Stimulated activated CD4-positive, alpha-beta T cell treated with anti-CD3 and anti-CD28 coated beads, Interleukin-4, amount 100 ng/mL, for 4 hours (primary cell): ENCODE measurements around the gene SCAMP1.
"Not testable (repeated sequence)": the region's sequence is repeated elsewhere in the genome, so short reads cannot be mapped to it uniquely, and the experiment has no call there.

ENCODE experiments used
- DNase-seq, 2 experiments: peaks; one replicate each; pipeline ENCODE4 v3.0.0-alpha.2; 2020

SCAMP1 gene

DNA sequence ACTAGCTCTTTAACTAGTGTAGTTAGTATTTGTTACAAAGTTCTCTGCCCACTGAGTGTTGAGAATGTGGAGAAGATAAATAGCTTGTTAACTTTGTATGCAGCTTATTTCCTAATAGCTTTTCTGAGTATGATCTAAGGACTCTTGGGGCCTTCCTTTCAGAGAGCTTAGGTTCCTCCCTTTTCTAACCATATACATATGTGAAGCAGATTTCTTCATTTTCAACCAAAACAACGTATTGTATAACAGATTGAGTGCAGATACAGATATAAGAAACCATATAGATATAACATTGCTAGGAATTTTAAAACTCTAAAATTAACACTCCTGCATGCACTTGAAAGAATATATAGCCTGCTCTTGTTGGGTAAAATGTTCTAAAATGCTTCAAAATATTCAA, 70.4 kb downstream of the SCAMP1 start:
- no peak for DNase-seq

DNA sequence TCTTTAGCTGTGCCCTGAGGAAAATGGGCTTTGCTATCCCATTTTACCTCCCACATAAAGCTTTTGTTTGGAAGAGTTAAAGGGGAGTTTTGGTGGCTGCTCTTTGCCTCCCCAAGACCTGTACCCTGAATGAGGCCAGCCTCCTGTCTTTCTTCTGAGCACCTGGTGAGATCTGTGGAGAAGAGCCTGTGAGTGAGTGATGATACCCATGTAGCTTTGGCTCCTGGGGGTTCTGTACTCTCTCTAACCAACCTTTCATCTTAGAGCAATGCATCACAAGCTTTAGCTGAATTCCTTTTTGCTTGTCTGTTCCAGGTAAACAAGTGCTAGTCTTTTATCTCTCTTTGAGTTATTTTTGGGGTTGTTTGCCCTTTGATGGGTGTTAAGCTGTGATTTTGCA, 73.6 kb downstream of the SCAMP1 start:
- no peak for DNase-seq

DNA sequence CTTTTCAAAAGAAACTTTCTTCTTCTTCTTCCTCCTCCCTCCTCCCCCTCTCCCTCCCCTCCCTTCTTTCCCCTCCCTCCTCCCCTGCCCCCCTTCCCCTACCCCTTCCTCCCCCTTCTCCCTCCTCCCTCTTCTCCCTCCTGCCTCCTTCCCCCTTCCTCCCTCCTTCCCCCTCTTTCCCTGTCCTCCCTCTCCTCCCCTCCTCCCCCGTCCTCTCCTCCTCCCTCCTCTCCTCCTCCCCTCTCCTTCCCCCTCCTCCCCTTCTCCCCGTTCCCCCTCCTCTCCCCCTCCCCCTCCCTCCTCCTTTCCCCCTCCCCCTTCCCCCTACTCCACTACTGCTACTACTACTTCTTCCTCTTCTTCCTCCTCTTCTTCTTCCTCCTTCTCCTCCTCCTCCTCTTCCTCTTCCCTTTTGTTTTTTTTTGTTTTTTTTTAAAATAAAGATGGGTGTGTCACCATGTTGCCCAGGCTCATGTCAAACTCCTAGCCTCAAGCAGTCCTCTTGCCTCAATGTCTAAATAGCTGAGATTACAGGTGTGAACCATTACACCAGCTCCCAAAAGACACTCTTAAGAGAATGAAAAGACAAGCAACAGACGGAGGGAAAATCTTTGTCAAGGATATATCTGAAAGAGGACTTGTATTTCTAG, 87.5 kb downstream of the SCAMP1 start:
- no peak for DNase-seq

DNA sequence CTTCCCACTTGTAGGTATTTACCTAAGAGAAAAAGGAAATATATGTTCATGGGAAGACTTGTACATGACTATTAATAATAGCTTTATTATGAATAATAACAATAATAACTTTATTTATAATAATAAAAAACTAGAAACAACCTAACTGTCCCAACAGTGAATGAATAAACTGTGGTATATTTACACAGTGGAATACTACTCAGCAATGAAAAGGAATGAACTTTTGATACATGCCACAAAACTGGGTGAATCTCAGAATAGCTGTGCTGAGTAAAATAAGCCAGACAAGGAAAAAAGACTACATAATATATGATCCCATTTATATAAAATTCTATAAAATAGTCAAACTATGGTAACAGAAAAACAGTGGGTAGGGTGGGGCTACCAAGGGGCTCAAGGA, 88.7 kb downstream of the SCAMP1 start:
- no peak for DNase-seq

DNA sequence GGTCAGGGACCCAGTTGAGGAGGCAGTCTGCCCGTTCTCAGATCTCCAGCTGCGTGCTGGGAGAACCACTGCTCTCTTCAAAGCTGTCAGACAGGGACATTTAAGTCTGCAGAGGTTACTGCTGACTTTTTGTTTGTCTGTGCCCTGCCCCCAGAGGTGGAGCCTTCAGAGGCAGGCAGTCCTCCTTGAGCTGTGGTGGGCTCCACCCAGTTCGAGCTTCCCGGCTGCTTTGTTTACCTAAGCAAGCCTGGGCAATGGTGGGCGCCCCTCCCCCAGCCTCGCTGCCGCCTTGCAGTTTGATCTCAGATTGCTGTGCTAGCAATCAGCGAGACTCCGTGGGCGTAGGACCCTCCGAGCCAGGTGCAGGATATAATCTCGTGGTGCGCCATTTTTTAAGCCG, 97.1 kb downstream of the SCAMP1 start:
- DNase-seq = not testable (repeated sequence)

DNA sequence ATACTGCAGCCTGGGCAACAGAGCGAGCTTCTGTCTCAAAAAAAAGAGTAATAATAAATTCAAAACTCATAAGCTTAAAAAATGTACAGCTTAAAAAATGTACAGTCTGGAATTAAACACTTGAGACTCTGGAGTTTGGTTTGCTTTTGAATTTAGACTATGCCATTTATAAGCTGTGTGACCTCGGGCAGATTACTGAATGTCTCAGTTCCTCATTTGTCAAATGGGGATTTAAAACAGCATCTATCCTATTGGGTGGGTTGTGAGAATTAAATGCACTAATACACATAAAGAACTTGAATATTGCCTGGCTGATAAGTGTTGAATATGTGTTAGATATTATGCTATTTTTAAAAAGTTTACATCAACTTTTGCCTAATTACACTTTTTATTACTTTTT, 98.4 kb downstream of the SCAMP1 start:
- DNase-seq = no peak

DNA sequence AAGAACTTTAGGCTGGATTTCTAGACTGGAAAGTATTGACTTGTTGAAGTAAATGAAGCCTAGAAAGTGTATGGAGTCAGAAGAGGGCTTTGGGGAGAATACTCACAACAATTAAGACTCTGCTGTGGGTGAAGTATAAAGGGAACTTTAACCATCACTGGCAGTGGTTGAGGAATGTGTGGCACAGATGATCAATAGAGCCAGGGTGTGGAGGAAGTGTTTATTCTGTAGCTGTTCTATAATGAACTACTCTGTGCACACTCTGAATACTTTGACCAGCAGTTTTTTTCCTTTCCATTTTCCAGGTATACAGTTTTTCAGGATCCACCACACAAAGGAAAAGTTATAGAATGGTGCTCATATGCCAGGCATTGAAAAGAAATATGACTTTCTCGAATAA, 106.7 kb downstream of the SCAMP1 start:
- no peak for DNase-seq

DNA sequence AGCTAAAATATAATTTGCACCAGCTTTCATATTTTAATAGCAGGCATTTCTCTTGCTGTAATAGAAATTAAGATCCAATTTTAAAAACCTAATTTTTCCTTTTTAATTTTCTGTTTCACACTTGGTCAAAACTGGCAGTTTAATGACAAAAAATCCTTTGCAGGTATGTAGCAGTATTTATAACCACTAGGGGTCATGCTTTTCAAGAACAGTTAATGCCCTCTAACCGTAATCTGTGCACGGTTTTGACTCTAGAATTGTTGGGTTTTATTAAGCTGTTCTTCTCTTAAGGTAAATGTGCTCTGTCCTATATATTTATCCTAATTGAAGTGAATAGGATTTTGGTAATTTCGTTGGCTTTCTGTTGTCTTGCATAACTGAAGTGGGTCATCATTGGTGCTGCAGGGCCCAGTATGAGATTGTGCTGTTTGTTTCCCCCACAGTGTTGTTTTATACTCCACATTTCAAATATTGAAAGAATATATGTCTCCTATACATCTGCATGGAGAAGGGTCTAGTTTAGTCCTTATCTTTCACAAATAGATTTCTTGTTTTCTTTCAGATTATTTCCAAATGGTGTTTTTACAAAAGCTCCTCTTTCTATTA, 107.4 kb downstream of the SCAMP1 start:
- no peak for DNase-seq

DNA sequence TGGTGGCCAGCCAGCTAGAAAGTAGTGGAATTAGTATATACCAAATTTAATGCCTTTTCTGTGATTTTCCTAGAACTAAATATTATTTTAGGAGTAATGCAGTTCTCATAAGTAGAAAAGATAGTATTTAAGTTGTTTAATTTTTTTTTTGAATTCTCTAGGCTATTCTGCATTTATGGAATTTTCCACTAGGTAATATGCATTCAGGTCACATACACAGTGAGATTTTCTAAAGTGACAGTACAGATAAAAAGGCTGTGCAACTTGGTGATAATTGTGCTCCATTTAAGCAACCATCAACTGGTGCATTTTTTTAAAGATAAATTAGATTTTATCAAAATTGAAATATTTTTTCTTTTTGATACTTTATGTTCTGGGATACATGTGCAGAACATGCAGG, 111.5 kb downstream of the SCAMP1 start:
- no peak for DNase-seq

DNA sequence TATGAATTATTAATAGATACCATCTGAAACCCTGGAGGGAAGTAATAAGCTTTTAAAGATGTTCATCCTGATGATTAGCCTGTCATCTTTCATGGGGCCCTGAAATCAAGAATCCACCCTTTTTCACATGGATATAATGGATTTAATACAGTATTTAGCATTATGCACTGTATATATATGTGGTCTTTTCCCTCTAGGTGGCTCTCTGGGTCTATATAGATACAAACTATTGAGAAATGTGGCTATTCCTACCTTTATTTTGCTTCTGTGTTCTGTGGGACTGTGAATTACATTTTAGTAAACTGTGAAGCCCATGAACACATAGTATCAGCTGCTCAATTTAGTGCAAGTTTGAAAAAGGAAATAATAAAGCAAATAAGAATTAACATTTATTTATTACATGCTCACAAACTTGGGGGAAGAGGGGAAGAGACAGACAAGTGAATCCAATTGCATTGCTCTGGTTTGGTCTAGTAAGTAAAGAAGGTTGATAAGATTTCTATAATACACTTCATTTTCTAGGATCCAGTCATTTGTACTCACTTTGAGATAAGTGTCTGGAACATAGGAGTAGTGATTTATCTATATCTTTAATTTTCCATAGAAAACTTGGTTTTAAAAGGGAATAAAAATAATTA, 112.2 kb downstream of the SCAMP1 start:
- no peak for DNase-seq

DNA sequence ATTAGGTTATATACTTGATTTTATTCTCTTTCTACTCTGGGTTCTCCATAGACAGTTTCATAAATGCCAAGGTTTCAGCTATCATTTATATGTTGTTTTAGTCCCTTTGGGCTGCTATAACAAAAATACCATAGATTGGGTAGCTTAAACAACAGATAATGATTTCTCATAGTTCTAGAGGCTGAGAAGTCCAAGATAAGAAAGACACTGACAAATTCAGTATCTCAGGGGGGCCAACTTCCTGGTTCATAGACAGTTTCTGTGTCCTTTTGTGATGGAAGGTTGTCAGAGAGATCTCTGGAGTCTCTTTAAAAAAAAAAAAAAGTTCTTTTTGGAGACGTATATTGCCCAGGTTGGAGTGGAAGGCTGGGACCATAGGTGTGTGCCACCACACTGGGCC, 113.3 kb downstream of the SCAMP1 start:
- DNase-seq = no peak

DNA sequence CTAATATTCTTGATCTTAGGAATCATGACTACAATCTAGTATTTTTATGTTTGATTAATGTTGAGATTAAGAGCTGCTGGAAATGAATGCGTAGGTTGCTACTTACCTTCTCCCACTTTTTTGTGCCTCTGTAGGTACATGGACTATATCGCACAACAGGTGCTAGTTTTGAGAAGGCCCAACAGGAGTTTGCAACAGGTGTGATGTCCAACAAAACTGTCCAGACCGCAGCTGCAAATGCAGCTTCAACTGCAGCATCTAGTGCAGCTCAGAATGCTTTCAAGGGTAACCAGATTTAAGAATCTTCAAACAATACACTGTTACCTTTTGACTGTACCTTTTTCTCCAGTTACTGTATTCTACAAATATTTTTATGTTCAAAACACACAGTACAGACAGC, 115.0 kb downstream of the SCAMP1 start:
- no peak for DNase-seq

DNA sequence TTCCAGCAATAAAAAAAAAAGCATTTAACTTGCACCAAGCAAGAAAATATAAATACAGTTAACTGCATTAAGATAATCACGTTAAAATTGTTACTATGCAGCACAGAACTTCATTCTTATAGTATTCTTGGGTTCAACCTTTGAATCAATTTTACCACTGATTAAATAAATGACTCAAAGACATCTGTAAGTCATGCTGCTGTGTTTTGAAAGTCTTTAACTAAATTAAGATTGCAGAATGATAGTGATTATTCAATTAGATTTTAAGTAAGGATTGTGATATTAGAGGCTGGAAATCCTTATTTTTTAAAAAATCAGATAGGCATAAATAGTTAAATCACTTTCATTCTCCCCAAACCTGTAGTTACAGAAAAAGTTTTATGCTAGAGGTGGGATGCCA, 116.4 kb downstream of the SCAMP1 start:
- DNase-seq = no peak

DNA sequence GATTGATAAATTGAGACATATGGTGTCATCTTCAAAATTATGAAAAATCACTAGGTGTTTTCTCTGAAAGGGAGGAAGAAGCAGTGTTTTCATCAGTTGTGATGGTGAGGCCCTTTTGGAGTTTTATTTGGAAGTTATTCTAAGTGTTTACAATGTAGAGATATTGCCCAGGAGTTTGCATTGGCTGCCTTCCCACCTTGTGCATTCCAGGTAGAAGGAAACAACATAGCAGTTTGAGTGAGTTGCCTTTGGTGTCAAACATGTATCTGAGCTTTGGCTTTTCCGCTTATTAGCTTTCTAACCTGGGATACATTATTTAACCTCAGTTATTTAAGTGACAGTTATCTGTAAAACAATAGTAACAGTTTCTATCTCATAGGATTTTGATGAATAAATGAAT, 122.5 kb downstream of the SCAMP1 start:
- no peak for DNase-seq

DNA sequence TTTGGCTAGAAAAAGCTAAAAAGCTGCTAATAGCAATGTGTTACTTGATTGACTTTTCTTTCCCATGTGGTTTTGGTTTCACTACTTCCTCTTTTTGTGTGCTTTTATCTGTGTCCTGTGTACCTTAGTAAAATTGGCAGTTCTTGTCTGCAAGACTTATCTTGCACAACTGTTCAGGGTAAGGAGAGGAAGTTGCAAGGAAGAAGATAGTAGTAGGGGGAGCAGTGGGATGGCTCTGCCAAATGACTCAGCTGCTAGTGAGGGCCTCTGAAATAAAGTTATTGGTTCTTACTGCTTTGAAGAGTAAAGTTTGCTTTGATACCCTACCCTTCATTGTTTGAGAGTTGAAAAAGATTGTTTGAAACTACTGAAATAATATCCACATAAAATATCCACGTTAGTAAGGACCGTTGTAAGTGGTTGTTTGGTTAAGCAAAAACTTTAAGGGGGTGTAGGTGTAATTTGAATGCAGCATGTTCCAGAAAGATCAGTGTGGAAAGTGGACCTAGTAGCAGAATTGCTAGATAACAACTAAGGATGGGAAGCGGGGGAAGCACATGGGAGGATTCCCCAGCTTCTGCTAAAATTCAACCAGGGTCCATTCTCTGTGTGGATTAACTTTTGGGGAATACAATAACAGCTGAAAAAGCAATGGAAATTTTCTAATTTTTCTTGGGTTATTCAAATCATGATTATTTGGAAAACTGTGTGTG, 123.5 kb downstream of the SCAMP1 start:
- no peak for DNase-seq

DNA sequence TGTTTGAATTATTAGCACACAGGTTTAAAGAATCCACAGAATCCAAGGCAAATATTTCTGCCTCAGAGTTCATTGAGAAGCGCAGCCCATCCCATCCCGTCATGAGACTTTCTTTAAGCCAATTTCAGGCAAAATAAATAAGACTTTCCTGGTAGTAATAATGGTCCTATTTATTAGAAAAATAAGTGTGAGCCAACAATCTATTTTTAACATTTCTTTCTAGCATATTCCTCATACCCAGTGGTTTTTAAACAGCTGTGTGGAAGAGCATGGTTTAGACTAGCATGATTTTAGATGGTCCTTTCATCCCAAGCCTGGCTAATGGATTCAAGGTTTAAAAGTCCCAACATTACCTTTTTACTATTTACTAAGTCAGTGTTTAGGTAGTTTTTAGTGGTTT, 125.8 kb downstream of the SCAMP1 start:
- DNase-seq = no peak

DNA sequence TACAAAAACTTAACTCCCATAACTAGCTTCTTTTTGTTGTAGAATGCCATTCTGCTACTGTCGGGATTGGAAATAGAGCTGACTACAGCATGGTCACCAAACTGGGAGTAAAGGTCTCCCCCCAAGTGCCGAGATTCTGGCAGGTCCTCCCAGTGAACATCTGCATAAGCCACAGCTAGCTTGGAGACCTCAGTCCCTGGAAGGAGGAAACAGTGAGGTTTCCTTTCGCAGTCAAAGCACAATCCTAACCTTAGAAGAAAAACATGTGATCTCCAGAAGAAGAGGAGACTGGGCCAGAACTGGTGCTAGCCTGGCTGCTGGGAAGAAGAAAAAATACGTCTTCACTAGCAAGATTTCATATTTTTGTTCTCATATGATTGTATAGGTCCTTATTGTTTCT, 127.4 kb downstream of the SCAMP1 start:
- DNase-seq = no peak

DNA sequence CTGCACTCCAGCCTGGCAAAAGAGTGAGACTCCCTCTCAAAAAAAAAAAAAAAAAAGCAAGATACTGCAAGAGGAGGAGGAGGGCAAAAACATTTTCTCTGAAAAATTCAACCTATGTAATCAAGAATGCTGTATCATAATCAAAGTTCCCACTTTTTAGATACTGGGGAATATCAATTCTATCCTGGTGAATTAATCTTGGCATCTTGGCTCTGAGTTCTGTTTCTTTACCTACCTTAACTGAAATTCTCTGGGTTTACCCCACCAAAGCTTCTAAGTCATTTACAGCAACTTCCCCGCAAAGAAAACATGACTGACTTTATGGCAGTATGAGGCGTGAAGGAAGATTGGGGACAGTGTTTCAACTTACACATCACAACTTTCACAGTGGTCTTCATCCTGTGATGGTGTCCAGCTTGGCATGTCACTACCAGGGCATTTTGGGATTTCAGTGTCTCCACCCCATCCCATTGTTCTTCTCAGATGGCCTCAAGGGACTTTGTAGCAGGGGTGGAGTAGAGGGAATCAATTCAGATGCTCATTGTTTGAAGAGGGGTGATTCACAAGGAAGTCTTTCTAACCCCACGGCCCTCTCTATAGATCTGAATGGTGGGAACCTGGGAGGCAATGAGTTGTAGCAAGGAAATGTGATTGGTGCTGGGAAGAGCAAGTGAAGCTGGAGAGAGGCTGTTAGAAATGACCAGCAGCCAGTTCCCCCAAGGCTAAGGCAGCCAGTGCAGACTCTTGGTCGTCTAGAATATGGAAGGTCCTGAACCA, 130.5 kb downstream of the SCAMP1 start:
- DNase-seq = no peak

DNA sequence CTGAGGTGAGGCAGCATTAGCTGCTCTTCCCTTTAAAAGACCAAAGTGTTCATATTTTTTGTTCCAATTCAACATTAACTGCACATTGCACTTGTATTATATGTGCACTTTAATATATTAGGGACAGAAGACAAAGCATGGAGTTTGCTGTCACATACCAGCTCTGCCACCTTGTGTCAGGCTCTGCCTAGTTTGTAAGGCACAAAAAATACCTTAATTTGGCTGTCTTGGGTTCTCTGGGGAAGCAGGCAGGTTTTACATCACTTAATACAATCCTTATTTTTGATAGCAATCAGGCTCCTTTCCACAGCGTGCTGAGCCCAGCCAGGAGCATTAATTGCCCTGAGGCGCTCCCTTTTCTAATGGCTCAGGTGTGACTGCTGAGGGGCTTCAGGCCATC, 131.8 kb downstream of the SCAMP1 start:
- no peak for DNase-seq

DNA sequence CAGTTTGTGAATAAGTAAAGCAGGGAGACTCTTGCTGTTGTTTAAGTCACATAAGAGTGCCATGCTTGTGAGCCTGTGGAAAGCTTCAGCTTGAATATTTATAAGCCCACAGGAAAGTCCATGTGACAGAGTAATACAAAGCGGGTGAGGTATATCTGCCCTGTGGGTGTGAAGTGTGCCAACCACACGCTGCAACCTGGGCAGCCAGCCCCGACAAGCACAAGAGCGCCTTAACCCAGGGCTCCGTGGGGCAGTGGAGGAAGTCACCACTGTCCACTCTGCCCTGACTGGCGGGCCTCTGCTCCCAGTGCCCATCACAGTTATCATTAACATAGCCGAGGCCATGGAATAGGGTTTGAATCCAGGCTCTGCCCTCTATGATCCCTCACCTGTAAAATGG, 132.2 kb downstream of the SCAMP1 start:
- DNase-seq = no peak

DNA sequence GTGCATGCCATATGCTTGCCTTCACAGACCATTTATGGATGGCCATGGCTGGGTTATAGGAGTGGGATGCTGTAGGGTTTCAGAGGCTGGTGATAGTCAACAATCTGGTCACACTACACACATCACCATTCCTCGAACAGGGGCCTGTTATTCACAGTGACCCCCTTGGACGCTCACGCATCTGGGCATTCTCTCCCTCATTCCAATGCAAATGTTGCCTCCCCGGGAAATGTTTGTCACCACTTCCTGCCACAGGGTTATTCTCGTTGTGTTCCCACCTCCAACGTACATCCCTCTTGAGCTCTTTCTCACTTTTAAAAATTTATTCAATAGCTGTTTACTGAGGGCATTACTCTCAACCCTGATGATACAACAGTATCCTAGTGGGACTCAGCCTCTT, 135.4 kb downstream of the SCAMP1 start:
- no peak for DNase-seq

DNA sequence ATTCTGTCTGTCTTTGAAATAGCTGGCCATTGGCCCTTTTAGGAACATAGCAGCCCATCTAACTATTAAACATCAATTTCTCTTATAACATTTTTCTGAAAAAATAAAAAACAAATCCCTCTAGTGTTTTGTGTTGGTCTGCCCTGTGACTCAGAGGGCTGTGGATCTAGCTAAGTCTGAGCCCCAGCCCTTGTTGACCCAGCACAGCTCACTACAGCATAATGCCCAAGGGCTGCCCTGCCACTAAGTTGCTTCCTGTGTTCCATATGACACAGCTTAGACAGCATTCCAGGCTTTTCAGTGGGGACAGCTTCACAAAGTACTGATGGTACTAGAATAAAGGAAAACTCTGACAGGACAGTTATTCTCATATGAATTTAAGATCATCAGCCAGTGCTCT, 136.0 kb downstream of the SCAMP1 start:
- DNase-seq = no peak
